Naive thymus-derived CD8-positive, alpha-beta T cell (primary cell): ENCODE results near the gene DICER1. TPM values are rescaled to one million over a fixed set of nuclear protein-coding genes. Genes with fewer than 3 reads are reported as not detected.

Source experiments
- ATAC-seq, 2 donors: fragments of 150-1000 bp; cut with Tn5 transposase in 1 of 2; sonication (Bioruptor Pico), chemical (Tn5 transposase) in 1 of 2; 1 replicate in 1 of 2; 2 replicates in 1 of 2; pipeline ENCODE4 v1.10.0; 2021; ENCODE audit warnings: mild to moderate bottlenecking in 2 of 2, moderate library complexity in 2 of 2
- POLR2A ChIA-PET: fragments of 350-600 bp; sonication (Branson Sonifier 250); formaldehyde crosslinking; loops from one replicate; lab custom pipeline; 2021; ENCODE audit warnings: antibody characterized with exemption; lab: Charles Lee
- DNase-seq, 10 donors: peaks; one replicate each; pipeline versions ENCODE4 v3.0.0 to v3.0.0-alpha.2; 2020 to 2022
- H3K27ac Mint-ChIP-seq, 10 donors: one replicate each; pipeline ENCODE4 v1.8.0; 2020 to 2022; ENCODE audit warnings: mild to moderate bottlenecking in 10 of 10, mixed read lengths in 10 of 10, moderate library complexity in 4 of 10, inconsistent platforms in 1 of 10
- H3K27me3 Mint-ChIP-seq, 5 donors: one replicate each; pipeline ENCODE4 v1.8.0; 2021 to 2022; ENCODE audit warnings: mixed read lengths in 5 of 5
- H3K36me3 Mint-ChIP-seq, 3 donors: one replicate each; pipeline ENCODE4 v1.8.0; 2020 to 2022; ENCODE audit warnings: mixed read lengths in 3 of 3, mild to moderate bottlenecking in 2 of 3, inconsistent platforms in 1 of 3
- H3K4me1 Mint-ChIP-seq, 4 donors: one replicate each; pipeline ENCODE4 v1.8.0; 2021 to 2022; ENCODE audit warnings: mixed read lengths in 4 of 4
- H3K4me3 Mint-ChIP-seq, 10 donors: one replicate each; pipeline ENCODE4 v1.8.0; 2020 to 2022; ENCODE audit warnings: mild to moderate bottlenecking in 10 of 10, mixed read lengths in 10 of 10, moderate library complexity in 6 of 10, inconsistent platforms in 1 of 10
- H3K9me3 Mint-ChIP-seq, 9 donors: one replicate each; pipeline ENCODE4 v1.8.0; 2020 to 2022; ENCODE audit warnings: mixed read lengths in 9 of 9, mild to moderate bottlenecking in 3 of 9, inconsistent platforms in 1 of 9, moderate library complexity in 1 of 9
- polyA plus RNA-seq, 3 donors: library from polyadenylated mRNA; unstranded; fragments of 300-500 nt; fragmentation: Illumina TruSeq; gene quantifications; one replicate each; pipeline ENCODE4 v1.2.3, GENCODE V29; 2021
- total RNA-seq, 8 experiments: library from RNA in 2 of 8; stranded (reverse) in 2 of 8; gene quantifications; one replicate each; pipeline ENCODE4 v1.2.3 and lab custom pipeline; 2021 to 2026

The DICER1 gene
- total and polyA plus RNA-seq, 5 experiments from 2014 or later: 9.4 to 68.2 (median 10.1) TPM

GRCh38 chr14:95068080-95068479 is 89.2 kb downstream of the DICER1 start:
- H3K4me3 Mint-ChIP-seq: no peak overlapping the region
- peaks cover 4 to 23% (median 9%) of the 10 kb centered on the region in 5 donors for H3K27me3 Mint-ChIP-seq
- H3K36me3 Mint-ChIP-seq: no peaks in the 10 kb centered on the region
- ATAC-seq (no peak), DNase-seq (no peak)
- H3K9me3 Mint-ChIP-seq: peaks cover 0 to 2% (median 0%) of the 10 kb centered on the region in 9 donors
- POLR2A ChIA-PET: no interaction called here
- H3K4me1 Mint-ChIP-seq: peaks cover 0 to 2% (median 0%) of the 10 kb centered on the region in 4 donors
- no peak overlapping the region for H3K27ac Mint-ChIP-seq

GRCh38 chr14:95067526-95067925 is 89.8 kb downstream of the DICER1 start:
- H3K27ac Mint-ChIP-seq: no peak overlapping the region
- H3K4me1 Mint-ChIP-seq: peaks cover 0 to 2% (median 0%) of the 10 kb centered on the region in 4 donors
- H3K4me3 Mint-ChIP-seq: no peak overlapping the region
- H3K27me3 Mint-ChIP-seq: peaks cover 4 to 23% (median 9%) of the 10 kb centered on the region in 5 donors
- H3K9me3 Mint-ChIP-seq: no peaks in the 10 kb centered on the region
- H3K36me3 Mint-ChIP-seq: no peaks in the 10 kb centered on the region
- DNase-seq: no peak
- no peak for ATAC-seq
- POLR2A ChIA-PET: no interaction called here

DNA sequence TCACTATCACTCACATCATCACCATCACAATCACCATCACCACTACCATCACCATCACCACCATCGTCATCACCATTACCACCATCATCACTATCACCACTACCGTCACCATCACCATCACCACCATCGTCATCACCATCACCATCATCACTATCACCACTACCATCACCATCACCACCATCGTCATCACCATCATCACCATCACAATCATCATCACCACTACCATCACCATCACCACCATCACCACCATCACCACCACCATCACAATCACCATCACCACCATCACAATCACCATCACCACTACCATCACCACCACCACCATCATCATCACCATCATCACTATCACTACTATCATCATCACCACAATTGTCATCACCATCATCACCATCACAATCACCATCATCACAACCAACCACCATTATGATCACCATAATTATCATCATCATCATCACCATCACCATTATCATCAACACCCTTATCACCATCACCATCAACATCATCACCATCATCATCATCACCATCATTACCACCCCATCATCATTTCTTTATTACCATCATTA is 90.8 kb downstream of the DICER1 start:
- ATAC-seq (no peak), DNase-seq (no peak)
- peaks cover 4 to 23% (median 8%) of the 10 kb centered on the region in 5 donors for H3K27me3 Mint-ChIP-seq
- H3K27ac Mint-ChIP-seq: no peak overlapping the region
- H3K36me3 Mint-ChIP-seq: no peaks in the 10 kb centered on the region
- no peak overlapping the region for H3K4me3 Mint-ChIP-seq
- POLR2A ChIA-PET: no interaction called here
- no peaks in the 10 kb centered on the region for H3K9me3 Mint-ChIP-seq
- peaks cover 0 to 2% (median 0%) of the 10 kb centered on the region in 4 donors for H3K4me1 Mint-ChIP-seq

GRCh38 chr14:95065411-95065810 is 91.9 kb downstream of the DICER1 start:
- Mint-ChIP-seq H3K36me3 (no peaks in the 10 kb centered on the region), H3K4me1 (peaks cover 0 to 2% (median 0%) of the 10 kb centered on the region in 4 donors), H3K27ac (no peak overlapping the region), H3K9me3 (no peaks in the 10 kb centered on the region), H3K4me3 (no peak overlapping the region), H3K27me3 (peaks cover 4 to 18% (median 8%) of the 10 kb centered on the region in 5 donors)
- ATAC-seq (no peak), DNase-seq (no peak)
- POLR2A ChIA-PET: interaction anchor here (0.6 kb wide), 1 partner anchor 28 kb away, joined by 3 read pairs; no protein-coding TSS in a partner anchor

GRCh38 chr14:95064734-95065133 is 92.6 kb downstream of the DICER1 start:
- POLR2A ChIA-PET: no interaction called here
- Mint-ChIP-seq H3K36me3 (no peaks in the 10 kb centered on the region), H3K27me3 (peaks cover 4 to 17% (median 7%) of the 10 kb centered on the region in 5 donors), H3K4me3 (no peak overlapping the region), H3K27ac (no peak overlapping the region), H3K9me3 (no peaks in the 10 kb centered on the region), H3K4me1 (peaks cover 0 to 2% (median 0%) of the 10 kb centered on the region in 4 donors)
- ATAC-seq (no peak), DNase-seq (no peak)

- Mint-ChIP-seq H3K9me3 (no peaks in the 10 kb centered on the region), H3K27ac (no peak overlapping the region), H3K36me3 (no peaks in the 10 kb centered on the region), H3K4me1 (peaks cover 0 to 2% (median 0%) of the 10 kb centered on the region in 4 donors), H3K27me3 (peaks cover 4 to 16% (median 5%) of the 10 kb centered on the region in 5 donors), H3K4me3 (no peak overlapping the region)
- no peak for DNase-seq
- POLR2A ChIA-PET: no interaction called here
- ATAC-seq: no peak
Observed at GRCh38 chr14:95064256-95064655, 93.1 kb downstream of the DICER1 start.

DNA sequence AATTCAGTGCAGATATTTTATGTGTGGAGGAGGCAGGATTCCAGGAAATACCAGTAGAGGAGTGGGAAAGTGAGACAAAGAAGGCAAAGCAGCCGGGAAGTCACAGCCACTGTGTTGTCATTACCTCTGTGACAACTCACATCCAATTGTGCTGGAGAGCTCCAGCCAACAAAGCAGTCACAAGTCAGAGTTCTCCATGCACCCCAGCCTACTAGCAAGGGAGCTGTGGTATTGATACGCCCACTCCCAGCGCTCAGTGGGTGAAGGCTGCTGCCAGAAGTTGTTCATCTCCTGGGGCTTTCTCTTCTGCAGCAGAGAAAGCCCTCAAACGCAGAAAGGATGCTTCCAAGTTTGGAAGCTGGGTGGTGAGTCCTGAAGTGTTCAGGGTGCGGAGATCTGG is 93.9 kb downstream of the DICER1 start:
- ATAC-seq: no peak
- DNase-seq: no peak
- POLR2A ChIA-PET: no interaction called here
- Mint-ChIP-seq H3K27ac (no peak overlapping the region), H3K27me3 (peaks cover 0 to 8% (median 0%) of the 10 kb centered on the region in 5 donors), H3K36me3 (no peaks in the 10 kb centered on the region), H3K4me3 (no peak overlapping the region), H3K9me3 (no peaks in the 10 kb centered on the region), H3K4me1 (peaks cover 0 to 6% (median 1%) of the 10 kb centered on the region in 4 donors)

DNA sequence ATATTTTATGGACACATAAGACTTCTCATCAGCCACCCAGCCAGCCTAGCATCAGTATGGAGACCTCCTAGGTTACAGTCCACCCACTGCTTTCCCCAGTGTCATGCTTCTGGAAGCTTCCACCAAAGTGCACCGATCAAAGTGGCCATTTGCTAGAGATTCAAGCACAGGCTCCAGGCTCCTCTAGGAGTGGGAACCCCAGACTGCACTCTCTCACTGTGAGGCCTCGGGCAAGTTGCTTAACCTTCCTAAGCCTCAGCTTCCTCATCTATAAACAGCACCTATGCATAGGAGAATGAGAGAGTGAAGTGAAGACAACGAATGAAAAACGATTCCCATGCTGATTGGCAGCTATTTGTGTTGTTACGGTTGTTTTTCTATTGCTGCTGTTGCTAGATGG is 94.4 kb downstream of the DICER1 start:
- Mint-ChIP-seq H3K4me3 (no peak overlapping the region), H3K9me3 (no peaks in the 10 kb centered on the region), H3K36me3 (no peaks in the 10 kb centered on the region), H3K27me3 (peaks cover 0 to 5% (median 0%) of the 10 kb centered on the region in 5 donors), H3K4me1 (peaks cover 0 to 10% (median 1%) of the 10 kb centered on the region in 4 donors), H3K27ac (no peak overlapping the region)
- DNase-seq (no peak), ATAC-seq (no peak)
- POLR2A ChIA-PET: no interaction called here

GRCh38 chr14:95062220-95062619 is 95.1 kb downstream of the DICER1 start:
- Mint-ChIP-seq H3K27me3 (no peaks in the 10 kb centered on the region), H3K27ac (no peak overlapping the region), H3K36me3 (no peaks in the 10 kb centered on the region), H3K4me3 (no peak overlapping the region), H3K4me1 (peaks cover 0 to 10% (median 1%) of the 10 kb centered on the region in 4 donors), H3K9me3 (no peaks in the 10 kb centered on the region)
- ATAC-seq (no peak), DNase-seq (no peak)
- POLR2A ChIA-PET: no interaction called here

- Mint-ChIP-seq H3K9me3 (no peaks in the 10 kb centered on the region), H3K27me3 (no peaks in the 10 kb centered on the region), H3K27ac (no peak overlapping the region), H3K4me1 (peaks cover 0 to 10% (median 1%) of the 10 kb centered on the region in 4 donors), H3K36me3 (no peaks in the 10 kb centered on the region), H3K4me3 (no peak overlapping the region)
- POLR2A ChIA-PET: no interaction called here
- ATAC-seq (no peak), DNase-seq (no peak)
Observed at GRCh38 chr14:95061317-95062093, 95.8 kb downstream of the DICER1 start.

DNA sequence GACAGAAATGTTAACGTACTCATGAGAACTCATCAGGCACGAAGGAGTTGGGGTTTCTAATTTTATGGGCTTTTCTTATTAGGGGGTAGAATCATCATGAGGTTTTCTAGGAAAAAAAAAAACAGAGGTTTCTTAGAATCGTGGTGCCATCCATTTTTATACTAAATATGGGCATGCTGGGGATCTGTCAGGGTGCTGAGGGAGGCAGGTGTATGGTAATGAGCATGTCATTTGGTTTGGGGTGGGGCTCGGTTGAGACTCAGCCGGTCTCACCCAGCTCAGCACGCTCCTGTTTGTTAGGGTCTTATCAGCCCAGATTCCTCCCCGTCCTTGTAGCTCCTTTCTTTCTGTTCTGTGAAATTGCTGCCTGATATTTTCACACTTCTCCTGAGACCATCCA is 98.2 kb downstream of the DICER1 start:
- no peak for ATAC-seq
- DNase-seq: peak in 1 of 10 donors; percentile 13
- Mint-ChIP-seq H3K27me3 (no peaks in the 10 kb centered on the region), H3K36me3 (no peaks in the 10 kb centered on the region), H3K4me1 (peaks cover 0 to 10% (median 1%) of the 10 kb centered on the region in 4 donors), H3K4me3 (peak overlapping the region in 2 of 10 donors; percentile 20 to 56), H3K27ac (peak overlapping the region in 4 of 10 donors; percentile 12 to 92 (median 44)), H3K9me3 (no peaks in the 10 kb centered on the region)
- POLR2A ChIA-PET: no interaction called here

DNA sequence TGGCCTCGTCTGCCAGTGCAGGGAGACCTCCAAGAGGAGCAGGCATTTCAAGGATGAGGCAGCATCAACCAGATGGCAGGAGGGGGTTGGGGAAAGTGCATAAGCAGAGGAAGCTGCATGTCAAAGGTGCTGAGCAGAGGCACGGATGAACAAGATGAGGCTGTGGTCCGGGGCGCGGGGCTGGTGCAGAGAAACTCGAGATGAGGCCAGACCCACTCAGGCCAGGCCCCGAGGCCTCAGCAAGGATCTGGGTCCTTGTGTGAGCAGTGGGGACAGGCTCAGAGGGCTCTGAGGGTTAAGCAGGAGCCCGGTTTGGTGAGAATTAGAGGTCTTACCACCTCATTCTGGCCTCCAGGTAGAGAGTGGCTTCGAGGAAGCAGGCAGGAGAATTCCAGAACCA is 98.8 kb downstream of the DICER1 start:
- ATAC-seq (no peak), DNase-seq (no peak)
- no peaks in the 10 kb centered on the region for H3K27me3 Mint-ChIP-seq
- H3K36me3 Mint-ChIP-seq: no peaks in the 10 kb centered on the region
- POLR2A ChIA-PET: no interaction called here
- peak overlapping the region in 2 of 10 donors; percentile 20 to 56 for H3K4me3 Mint-ChIP-seq
- H3K4me1 Mint-ChIP-seq: peaks cover 0 to 10% (median 1%) of the 10 kb centered on the region in 4 donors
- H3K9me3 Mint-ChIP-seq: no peaks in the 10 kb centered on the region
- peak overlapping the region in 5 of 10 donors; percentile 34 to 92 (median 67) for H3K27ac Mint-ChIP-seq

DNA sequence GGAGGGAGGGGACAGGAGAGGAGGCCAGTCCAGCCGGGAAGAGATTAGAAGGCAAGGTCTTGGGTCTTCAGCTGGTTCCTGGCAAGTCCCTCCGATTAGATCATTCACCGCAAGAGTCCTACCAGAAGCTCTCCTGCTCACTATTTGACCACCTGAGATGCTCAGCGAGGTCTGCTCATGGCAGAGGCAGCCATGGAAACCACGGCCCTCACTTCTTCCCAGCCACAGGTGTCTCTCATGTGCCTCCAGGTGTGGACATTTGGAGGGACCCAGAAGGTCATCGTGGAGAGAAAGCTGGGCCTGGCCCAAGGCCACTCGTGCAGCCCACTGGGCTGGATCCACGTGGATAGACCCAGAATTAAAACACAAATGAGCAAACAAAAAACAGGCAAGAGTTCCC is 99.5 kb downstream of the DICER1 start:
- no peaks in the 10 kb centered on the region for H3K27me3 Mint-ChIP-seq
- peaks cover 0 to 10% (median 1%) of the 10 kb centered on the region in 4 donors for H3K4me1 Mint-ChIP-seq
- DNase-seq (no peak), ATAC-seq (no peak)
- no peak overlapping the region for H3K4me3 Mint-ChIP-seq
- H3K36me3 Mint-ChIP-seq: no peaks in the 10 kb centered on the region
- POLR2A ChIA-PET: no interaction called here
- peak overlapping the region in 1 of 10 donors; percentile 67 for H3K27ac Mint-ChIP-seq
- no peaks in the 10 kb centered on the region for H3K9me3 Mint-ChIP-seq
